GM13976 (cell line): Measurements from ENCODE around the gene SERPINA7.

Experiments used
- DNase-seq: peaks from one replicate; pipeline ENCODE4 v3.0.0; 2012; ENCODE audit warnings: low spot score
- in situ Hi-C: fragments of 300-500 bp; cut with MboI; formaldehyde crosslinking; loops from one replicate; pipeline ENCODE4 v1.12.0; 2022; ENCODE audit warnings: low sequenced_read_pairs, mixed read lengths, inconsistent platforms; ENCODE audit not compliant: unreplicated experiment
- TF ChIP-seq, protein P1 (sequence below): IDR thresholded peaks from 2 replicates; pipeline ENCODE4 v1.5.1; 2012; ENCODE audit warnings: borderline replicate concordance, mild to moderate bottlenecking; ENCODE audit not compliant: insufficient read depth; ENCODE audit errors: extremely low read depth, missing control alignments, control extremely low read depth

The SERPINA7 gene, protein sequence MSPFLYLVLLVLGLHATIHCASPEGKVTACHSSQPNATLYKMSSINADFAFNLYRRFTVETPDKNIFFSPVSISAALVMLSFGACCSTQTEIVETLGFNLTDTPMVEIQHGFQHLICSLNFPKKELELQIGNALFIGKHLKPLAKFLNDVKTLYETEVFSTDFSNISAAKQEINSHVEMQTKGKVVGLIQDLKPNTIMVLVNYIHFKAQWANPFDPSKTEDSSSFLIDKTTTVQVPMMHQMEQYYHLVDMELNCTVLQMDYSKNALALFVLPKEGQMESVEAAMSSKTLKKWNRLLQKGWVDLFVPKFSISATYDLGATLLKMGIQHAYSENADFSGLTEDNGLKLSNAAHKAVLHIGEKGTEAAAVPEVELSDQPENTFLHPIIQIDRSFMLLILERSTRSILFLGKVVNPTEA

DNA sequence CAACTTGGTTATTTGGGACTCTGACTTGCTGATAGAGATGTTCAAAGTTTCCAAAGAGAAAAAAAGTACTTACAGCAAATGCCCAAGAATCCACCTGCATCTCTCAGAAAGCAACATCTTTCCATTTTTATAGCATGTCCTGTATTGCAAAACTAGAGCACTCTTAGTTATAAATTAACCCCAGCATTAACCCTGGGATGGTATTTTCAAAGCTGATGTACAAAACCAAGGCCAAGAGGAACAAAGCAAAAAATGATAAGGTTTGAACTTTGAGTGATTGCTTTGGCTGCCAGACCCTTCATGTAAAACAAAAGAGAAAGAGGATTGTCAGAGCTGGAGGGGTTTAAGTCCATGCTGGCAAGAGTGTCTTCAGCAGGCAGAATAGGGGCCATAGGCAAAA, at the start of gene SERPINA7:
TSS of gene SERPINA7 (minus strand) at position 103 of the 400 bp plus-strand sequence. CDS start 1,669 bp downstream, outside the sequence.
- TF ChIP-seq, protein P1, sequence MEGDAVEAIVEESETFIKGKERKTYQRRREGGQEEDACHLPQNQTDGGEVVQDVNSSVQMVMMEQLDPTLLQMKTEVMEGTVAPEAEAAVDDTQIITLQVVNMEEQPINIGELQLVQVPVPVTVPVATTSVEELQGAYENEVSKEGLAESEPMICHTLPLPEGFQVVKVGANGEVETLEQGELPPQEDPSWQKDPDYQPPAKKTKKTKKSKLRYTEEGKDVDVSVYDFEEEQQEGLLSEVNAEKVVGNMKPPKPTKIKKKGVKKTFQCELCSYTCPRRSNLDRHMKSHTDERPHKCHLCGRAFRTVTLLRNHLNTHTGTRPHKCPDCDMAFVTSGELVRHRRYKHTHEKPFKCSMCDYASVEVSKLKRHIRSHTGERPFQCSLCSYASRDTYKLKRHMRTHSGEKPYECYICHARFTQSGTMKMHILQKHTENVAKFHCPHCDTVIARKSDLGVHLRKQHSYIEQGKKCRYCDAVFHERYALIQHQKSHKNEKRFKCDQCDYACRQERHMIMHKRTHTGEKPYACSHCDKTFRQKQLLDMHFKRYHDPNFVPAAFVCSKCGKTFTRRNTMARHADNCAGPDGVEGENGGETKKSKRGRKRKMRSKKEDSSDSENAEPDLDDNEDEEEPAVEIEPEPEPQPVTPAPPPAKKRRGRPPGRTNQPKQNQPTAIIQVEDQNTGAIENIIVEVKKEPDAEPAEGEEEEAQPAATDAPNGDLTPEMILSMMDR: no peak
- in situ Hi-C loops: no loop called here
- DNase-seq: no peak

DNA sequence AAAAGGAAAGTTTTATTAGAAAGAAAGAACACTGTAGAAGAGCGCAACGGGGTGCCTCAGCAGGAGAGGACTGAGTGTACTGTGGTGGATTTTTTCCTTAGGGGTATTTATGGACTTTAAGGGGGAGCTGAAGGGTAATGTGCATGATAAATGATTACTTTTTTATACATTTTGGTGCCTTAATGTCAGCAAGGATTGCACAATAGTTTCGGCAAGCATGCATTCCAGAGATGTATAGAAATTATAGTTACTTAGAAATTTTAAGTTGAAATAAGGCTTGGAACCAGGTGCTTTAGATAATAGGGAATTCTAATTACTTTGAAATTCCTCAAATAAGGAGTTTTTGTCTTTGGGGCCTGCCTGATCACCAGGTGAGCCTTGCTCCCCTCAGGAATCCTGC, 30.5 kb upstream of the SERPINA7 start:
- no peak for DNase-seq
- in situ Hi-C loops: no loop called here
- TF ChIP-seq, protein P1: no peak

DNA sequence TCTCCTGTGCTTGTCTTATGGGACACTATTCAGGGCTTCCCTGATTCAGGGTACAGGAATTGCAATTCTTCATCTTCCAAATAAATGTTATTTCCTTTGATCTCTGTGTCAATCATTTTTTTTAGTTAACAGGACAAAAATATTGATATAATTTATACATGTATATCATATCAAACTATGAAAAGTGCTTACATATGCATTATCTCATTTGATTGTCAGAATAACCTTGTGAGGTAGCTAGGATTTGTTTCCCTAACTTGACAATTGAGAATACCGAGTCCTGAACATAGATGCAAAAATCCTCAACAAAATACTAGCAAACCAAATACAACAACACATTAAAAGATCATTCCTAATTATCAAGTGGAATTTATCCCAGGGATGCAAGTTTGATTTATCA, 11.5 kb upstream of the SERPINA7 start:
- in situ Hi-C loops: no loop called here
- DNase-seq: no peak
- TF ChIP-seq, protein P1: no peak

DNA sequence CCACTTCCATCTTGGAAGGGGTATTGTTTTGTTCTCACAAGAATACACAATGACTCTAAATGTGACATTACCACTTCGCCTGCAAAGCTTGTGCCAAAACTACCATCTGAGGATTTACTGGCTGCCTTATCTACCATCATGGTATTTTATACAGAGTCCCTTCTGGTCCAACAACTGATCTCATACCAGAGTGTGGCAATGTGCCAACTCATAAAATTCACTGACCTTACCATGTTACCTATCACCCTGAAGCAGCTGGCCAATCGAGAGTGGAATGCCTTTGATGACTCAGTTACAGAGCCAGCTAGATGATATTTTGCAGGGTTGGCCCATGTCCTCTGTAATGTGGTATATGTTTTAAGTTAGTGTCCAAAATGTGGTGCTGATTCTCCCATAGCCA, 3.8 kb upstream of the SERPINA7 start:
- DNase-seq: no peak
- in situ Hi-C loops: no loop called here
- TF ChIP-seq, protein P1: no peak

DNA sequence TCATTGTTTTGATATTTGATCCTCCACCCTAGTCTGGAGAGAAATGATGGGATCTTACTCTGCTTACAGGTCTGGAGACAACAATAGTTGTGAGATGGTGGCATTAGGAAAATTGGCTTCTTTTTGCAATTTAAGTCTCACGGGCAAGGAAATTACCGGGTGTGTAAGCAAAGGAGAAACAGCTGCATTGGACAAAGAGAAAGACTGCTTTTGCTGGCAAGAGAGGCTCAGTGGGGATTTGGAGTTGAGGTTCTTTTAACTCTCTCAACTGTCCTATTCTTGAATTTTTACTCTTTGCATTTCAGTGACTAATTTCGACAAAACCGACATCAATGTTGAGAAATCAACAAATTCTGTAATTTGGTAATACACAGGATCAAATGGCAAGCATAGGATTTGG, 2.3 kb upstream of the SERPINA7 start:
- in situ Hi-C loops: no loop called here
- no peak for DNase-seq
- TF ChIP-seq, protein P1: no peak

DNA sequence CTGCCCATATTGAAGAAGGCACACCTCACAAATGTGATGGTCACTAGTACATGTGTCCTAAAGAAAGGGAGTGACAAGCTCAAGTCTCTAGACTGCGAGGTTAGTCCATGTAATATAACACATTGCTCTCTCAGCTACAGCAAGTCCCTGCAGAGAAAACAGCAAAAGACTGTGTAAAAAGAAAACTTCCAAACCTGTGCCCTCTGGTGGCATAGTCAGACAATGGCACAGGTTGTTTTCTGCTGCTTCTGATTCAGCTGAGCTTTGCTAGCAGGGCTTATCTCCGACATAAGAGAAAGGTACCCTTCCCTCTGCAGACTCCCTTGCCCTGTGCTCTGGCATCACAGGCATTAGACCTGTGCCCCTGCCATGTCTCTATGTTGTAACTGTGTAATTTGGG, 1.4 kb upstream of the SERPINA7 start:
- TF ChIP-seq, protein P1: no peak
- no peak for DNase-seq
- in situ Hi-C loops: no loop called here
